ENCODE measurements around the gene TWF1.
"Not testable (repeated sequence)": the region's sequence is repeated elsewhere in the genome, so short reads cannot be mapped to it uniquely, and the experiment has no call there.

The TWF1 gene

DNA sequence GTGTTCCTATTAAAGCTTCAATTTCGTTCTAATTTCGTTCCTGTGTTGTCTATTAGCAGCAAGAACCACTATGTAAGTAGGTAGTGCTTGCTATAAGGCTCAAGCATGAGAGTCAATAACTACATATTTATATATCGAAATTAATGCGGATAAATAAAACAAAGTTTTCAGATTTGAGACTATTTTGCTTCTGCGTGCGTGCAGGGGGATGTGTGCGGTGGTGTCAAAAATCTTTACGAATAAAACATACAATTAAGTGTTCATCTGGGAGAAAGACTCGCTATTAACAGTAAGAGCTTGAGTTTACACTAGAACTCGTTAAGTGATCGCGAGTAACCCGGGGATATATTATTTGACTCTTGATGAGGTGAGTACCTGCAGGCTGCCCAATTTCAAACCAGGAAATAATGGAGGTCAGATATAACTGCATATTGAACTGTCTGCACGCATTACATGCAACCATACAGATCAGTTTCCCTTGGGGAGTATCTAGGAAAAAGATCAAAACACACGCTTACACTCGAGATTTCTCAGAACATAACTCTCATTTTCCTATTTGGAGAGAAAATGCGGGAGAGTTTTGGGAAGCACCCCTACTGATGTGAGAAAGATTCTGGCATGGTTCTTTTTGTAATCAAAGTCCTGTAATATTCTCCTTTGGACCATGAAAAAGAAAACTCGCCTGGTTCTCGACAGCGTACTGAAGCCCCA, 813 bp downstream of the TWF1 start:
- no peak for DNase-seq

DNA sequence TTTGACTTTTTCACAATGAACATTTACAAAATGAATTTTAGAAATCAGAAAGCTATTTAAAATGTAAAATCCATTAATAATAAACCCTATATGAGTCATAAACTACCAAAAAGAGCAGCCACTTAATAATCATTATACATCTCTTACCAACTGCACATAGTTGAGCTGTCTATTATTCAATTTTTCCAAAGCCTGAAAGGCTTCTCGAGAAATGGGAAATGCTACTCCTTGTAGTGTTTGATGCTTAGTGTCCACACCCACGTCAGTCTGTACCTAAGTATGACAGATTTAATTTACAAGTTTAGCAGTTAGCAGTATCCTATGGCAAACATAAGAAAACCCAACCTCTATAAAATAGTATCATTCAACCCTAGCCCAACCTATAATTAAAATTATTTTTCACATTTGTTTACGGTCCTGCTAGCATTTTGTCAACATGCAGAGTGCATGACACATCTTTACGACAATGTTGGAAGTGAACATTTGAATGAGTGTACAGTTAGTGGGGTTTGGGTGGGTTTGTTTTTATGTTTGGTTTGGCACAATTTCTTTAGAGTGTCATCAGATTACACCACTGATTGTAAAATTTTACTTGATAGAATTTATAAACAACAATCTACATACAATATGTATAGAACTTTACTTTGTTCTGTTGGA, 8.4 kb downstream of the TWF1 start:
- no peak for DNase-seq

DNA sequence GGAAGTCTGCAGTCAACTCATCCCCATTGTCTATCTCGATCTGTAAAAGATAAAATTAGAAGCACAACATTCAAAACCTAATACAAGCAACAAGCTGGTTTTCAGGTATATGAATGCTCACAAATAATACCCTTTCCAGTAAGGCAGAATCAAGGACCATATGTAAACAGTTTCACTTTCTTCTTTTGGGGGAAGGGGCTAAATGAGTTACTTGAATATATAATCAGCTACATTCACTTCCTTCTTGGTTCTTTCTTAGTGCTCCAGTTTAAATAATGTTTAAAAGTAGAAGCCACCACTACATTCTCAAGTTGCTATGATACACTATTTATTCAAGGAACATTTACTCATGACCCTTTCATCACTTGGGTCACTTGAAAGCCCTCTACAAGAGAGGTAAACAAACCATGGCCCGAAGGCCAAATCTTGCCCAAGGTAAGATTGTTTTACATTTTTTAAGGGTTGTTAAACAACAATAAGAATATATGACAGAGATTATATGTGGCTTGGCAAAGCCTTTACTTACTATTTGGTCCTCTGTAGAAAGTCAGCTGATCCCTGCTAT, 10.3 kb downstream of the TWF1 start:
- no peak for DNase-seq

- no peak for DNase-seq
Measured at GRCh38 chr12:43789941-43790340, 16.2 kb downstream of the TWF1 start.

DNA sequence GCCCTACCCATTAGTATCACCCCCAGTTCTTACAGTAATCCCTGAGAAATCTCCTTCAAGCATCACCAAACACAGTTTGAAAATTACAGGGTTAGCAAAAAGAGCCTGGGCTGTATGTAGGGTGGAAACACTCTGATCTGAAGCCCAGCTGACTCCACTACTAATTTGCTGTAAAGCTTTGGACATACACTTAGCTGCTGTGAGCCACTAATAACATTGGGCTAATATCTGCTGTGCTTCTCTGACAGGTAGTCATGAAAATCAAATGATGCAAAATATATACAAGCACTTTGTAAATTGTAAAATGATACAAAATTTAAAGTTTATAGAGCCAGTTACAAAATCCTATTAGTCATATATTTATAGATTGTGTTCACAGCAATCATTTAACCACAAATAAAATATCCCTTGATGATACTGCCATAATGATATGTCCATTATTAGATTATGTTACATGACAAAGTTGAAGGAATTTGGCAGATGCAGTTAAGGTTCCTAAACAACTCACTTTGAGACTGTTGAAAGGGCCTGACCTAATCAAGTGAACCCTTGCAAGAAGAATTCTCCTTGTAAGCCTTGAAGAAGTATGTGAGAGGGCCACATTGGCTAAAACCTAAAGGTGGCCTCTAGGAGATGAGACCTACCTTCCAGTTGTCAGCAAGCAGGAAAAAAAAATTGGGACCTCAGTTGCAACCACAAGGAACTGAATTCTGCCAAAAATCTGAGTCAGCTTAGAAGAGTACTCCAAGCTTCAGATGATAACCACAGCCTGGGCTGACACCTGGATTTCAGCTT, 19.0 kb downstream of the TWF1 start:
- DNase-seq = no peak

DNA sequence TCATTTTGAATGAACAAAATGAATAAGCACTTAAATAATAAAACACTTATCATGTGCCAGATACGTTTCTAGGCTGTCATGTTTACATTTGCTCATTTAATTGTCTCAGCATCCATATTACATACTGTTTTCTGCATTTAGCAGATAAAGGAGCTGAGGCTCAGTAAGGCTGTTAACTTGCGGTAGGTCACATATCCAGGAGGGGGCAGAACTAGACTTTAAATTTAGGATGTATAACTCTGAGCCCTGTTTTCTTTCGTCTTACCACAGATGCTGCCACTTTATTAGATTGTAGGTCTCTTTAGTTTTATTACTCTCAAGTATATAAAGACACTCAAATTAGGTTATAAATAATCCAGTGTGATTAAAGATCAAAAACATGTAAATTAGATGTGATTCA, 29.6 kb downstream of the TWF1 start:
- DNase-seq = no peak

DNA sequence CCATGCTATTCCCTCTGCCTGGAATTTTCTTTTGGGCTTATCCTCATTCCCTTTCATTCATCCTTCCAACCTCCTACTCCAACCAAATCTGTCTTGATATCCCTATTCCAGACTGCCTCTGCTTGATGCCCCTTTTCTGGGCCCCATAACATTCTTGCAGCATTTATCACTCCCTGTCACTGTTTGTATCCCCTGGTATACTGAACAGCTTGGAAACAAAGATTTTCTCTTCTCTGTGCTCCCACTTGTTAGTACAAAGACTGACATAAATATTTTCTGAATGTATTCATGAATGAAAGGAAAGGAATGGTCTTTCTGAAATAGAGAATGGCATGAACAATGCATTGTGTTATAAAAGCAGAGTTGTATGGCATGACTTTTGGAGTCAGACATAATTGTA, 39.8 kb downstream of the TWF1 start:
- no peak for DNase-seq

- DNase-seq = no peak
Measured at GRCh38 chr12:43764528-43764927, 41.6 kb downstream of the TWF1 start.

DNA sequence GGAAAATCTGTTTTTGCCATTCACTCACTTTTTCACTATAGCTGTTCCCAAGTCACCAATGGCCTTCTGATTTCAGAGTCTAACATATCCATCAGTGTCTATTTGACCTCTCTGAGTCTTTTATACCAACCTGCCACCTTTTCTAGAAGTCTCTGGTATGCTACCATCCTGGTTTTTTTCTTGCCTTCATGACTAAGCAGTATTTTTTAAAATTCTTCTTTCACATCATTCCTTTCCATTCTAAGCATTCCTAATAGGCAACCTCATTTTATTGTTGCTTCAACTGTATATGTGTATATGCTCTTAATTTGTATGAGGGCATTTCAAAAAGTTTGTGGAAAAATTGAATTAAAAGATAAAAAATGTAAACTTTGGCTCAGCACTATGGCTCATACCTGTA, 42.3 kb downstream of the TWF1 start:
- no peak for DNase-seq

DNA sequence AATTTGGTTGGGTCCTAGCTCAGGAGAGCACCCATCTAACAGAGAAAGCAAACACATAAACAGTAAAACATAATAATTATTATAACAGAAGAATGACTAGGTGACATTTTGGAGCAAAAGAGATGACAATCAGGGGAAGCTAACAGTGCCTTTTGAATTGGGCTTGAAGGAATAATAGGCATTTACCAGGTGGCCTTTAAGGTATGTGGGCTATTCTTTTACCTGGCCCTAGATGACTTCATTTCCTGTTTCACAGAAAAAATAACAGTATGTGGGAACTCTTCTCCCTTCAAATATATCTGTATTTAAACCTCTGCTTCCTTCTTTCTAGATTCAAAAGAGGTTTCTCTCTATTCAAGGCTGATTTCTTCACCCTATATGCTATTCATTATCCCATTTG, 43.5 kb downstream of the TWF1 start:
- DNase-seq = no peak

- DNase-seq = no peak
Measured at GRCh38 chr12:43761500-43761899, 44.6 kb downstream of the TWF1 start.

DNA sequence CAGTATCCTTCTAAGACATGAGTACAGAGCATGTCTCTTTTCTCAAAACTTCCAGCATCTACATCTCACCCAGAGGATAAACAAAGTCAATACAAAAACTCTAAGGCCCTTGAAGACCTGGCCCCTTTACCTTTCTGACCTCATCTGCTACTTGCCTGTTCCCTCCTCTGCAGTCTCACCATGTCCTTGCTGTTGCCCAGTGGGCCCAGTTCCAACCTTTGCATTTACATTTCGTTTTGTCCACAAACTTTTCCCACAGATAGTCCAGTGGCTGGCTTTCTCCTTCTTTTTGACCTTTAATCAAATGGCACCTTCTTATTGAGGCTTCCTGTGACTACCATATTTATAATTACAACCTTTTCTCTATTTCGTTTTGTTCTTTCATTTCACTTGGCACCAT, 45.7 kb downstream of the TWF1 start:
- DNase-seq = no peak

- DNase-seq = peak; percentile 90
Measured at GRCh38 chr12:43758728-43759563, 47.2 kb downstream of the TWF1 start, which contains the start of the genes IRAK4 and PUS7L. Gene IRAK4, plus strand, starts transcription at chr12:43758951. Its CDS starts 9,161 bp downstream, at chr12:43768112. Gene PUS7L, minus strand, starts transcription at chr12:43758790. Its CDS starts 3,545 bp downstream, at chr12:43755245.

GRCh38 chr12:43758247-43758727, 47.8 kb downstream of the TWF1 start:
- no peak for DNase-seq

GRCh38 chr12:43754015-43754414, 52.1 kb downstream of the TWF1 start:
- no peak for DNase-seq

GRCh38 chr12:43751360-43751759, 54.8 kb downstream of the TWF1 start:
- not testable (repeated sequence) for DNase-seq

DNA sequence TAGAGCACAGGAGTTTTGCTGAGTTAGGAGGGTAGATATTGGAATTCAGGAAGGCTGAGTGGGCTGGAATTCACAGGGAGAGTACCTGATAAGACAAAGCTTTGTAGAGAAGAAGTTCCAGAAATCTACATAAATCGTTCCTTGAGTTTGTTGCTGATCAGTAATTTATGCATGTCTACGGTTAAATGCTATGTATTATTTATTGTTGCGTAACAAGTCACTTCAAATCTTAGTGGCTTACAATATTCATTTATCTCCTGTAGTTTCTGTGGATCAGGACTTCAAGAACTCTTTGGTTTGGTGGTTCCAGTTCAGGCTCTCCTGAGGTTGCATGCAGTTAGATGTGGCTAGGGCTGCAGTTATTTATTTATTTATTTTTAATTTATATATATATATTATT, 55.3 kb downstream of the TWF1 start:
- DNase-seq = no peak

GRCh38 chr12:43749016-43749415, 57.1 kb downstream of the TWF1 start:
- no peak for DNase-seq

DNA sequence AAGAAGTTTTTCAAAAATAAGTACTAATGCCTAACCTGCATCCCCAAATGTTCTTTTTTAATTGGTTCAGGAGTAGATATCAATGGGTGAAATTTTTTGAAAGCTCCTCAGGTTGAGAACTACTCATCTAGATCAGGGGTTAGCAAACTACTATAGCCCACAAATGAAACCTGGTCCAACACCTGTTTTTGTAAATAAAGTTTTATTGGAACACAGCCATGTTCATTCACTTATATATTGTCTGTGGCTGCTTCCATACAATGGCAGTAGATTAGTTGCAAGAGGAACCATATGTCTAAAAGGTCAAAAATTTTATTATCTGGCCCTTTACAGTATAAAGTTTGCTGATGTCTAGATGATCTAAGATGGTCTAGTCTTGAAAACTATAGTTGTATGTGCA, 61.3 kb downstream of the TWF1 start:
- DNase-seq = no peak
